K562 (cell line): Measurements from ENCODE around the gene RABEPK. TPM values are rescaled to one million over a fixed set of nuclear protein-coding genes. Genes with fewer than 3 reads are reported as not detected.

Experiments
- ASH1L ChIP-seq: fragments of 450-650 bp; IDR thresholded peaks from 2 replicates; pipeline ENCODE4 v1.6.1; 2018; ENCODE audit warnings: borderline replicate concordance, mild to moderate bottlenecking, low read depth; ENCODE audit not compliant: partially characterized antibody
- DIDO1 ChIP-seq: fragments of 450-650 bp; IDR thresholded peaks from 2 replicates; pipeline ENCODE4 v1.6.1; 2016; ENCODE audit warnings: low read depth, missing biosample characterization, missing genetic modification characterization
- E2F6 ChIP-seq, 2 experiments: IDR thresholded peaks; 2 replicates each; pipeline ENCODE4 v1.6.1; 2011; ENCODE audit warnings: borderline replicate concordance in 1 of 2, control low read depth in 1 of 2, low read depth in 1 of 2, low read length in 1 of 2, mild to moderate bottlenecking in 1 of 2, mixed read lengths in 1 of 2, moderate library complexity in 1 of 2; ENCODE audit not compliant: insufficient read depth in 1 of 2, insufficient read length in 1 of 2, poor library complexity in 1 of 2, severe bottlenecking in 1 of 2; ENCODE audit errors: extremely low read depth in 1 of 2
- KAT8 ChIP-seq: fragments of 450-650 bp; IDR thresholded peaks from 2 replicates; pipeline ENCODE4 v1.6.1; 2016; ENCODE audit warnings: low read depth, mild to moderate bottlenecking
- MCM7 ChIP-seq, 2 experiments: fragments of 450-650 bp; IDR thresholded peaks; 2 replicates each; pipeline ENCODE4 v1.6.1; 2016 to 2018
- MTA2 ChIP-seq: fragments of 450-650 bp; IDR thresholded peaks from 2 replicates; pipeline ENCODE4 v1.6.1; 2016; ENCODE audit warnings: low read depth
- MYC ChIP-seq, 2 experiments: fragments of 250-450 bp in 1 of 2; sonication (Bioruptor Pico) in 1 of 2; IDR thresholded peaks; 2 replicates each; pipeline versions ENCODE4 v1.5.1 to v1.6.1; 2012 to 2021; ENCODE audit warnings: low read depth in 2 of 2, borderline replicate concordance in 1 of 2, improper control_type of control experiment in 1 of 2, low read length in 1 of 2, mild to moderate bottlenecking in 1 of 2, moderate library complexity in 1 of 2
- NR3C1 ChIP-seq: sonication (generic); formaldehyde crosslinking; IDR thresholded peaks from 2 replicates; pipeline ENCODE4 v1.8.1; 2022; ENCODE audit warnings: missing genetic modification reagents
- RBM14 ChIP-seq: fragments of 200-400 bp; formaldehyde crosslinking; IDR thresholded peaks from 2 replicates; pipeline ENCODE4 v1.6.1; 2018; ENCODE audit warnings: low read depth, mild to moderate bottlenecking, low read length, moderate library complexity, borderline replicate concordance; ENCODE audit not compliant: insufficient read depth
- SRF ChIP-seq, 2 experiments: fragments of 250-450, 450-650 bp in 1 of 2; sonication (Bioruptor Pico) in 1 of 2; sonication (generic) in 1 of 2; formaldehyde crosslinking; IDR thresholded peaks; 2 replicates each; pipeline versions ENCODE4 v1.5.0 to v1.5.1; 2020 to 2022; ENCODE audit warnings: mild to moderate bottlenecking in 1 of 2, missing genetic modification reagents in 1 of 2
- TAF9B ChIP-seq: fragments of 450-650 bp; IDR thresholded peaks from 2 replicates; pipeline ENCODE4 v1.6.1; 2018; ENCODE audit warnings: mild to moderate bottlenecking; ENCODE audit not compliant: partially characterized antibody
- U2AF1 ChIP-seq: fragments of 200-400 bp; formaldehyde crosslinking; optimal IDR thresholded peaks from 2 replicates; pipeline ENCODE3; 2017; ENCODE audit warnings: mild to moderate bottlenecking, low read depth, low read length, moderate library complexity
- USF2 ChIP-seq: sonication (generic); formaldehyde crosslinking; IDR thresholded peaks from 2 replicates; pipeline ENCODE4 v1.5.0; 2020; ENCODE audit warnings: missing genetic modification reagents
- WHSC1 ChIP-seq: IDR thresholded peaks from one replicate; pipeline ENCODE4 v1.6.1; 2012; ENCODE audit warnings: low read length, control low read depth, inconsistent platforms
- ZMIZ1 ChIP-seq, 2 experiments: fragments of 150-350 bp in 1 of 2; IDR thresholded peaks; 2 replicates each; pipeline ENCODE4 v1.6.1; 2012 to 2016; ENCODE audit warnings: low read depth in 2 of 2, low read length in 2 of 2, mild to moderate bottlenecking in 1 of 2, moderate library complexity in 1 of 2
- ZNF12 ChIP-seq: sonication (generic); formaldehyde crosslinking; IDR thresholded peaks from 2 replicates; pipeline ENCODE4 v1.4.0; 2020; ENCODE audit warnings: mild to moderate bottlenecking, missing genetic modification reagents
- ZNF121 ChIP-seq: sonication (generic); formaldehyde crosslinking; conservative IDR thresholded peaks from 2 replicates; pipeline ENCODE4 v1.8.0; 2022; ENCODE audit warnings: missing genetic modification reagents
- ZNF184 ChIP-seq: sonication (generic); formaldehyde crosslinking; IDR thresholded peaks from 2 replicates; pipeline ENCODE4 v1.5.0; 2020; ENCODE audit warnings: missing genetic modification reagents
- ZNF639 ChIP-seq, 2 experiments: fragments of 200-800 bp in 1 of 2; sonication (Bioruptor generic) in 1 of 2; sonication (generic) in 1 of 2; formaldehyde crosslinking in 1 of 2; IDR thresholded peaks in 1 of 2; conservative IDR thresholded peaks in 1 of 2; 2 replicates each; pipeline versions ENCODE4 v1.5.0 to v1.6.1; 2016 to 2020; ENCODE audit warnings: missing compliant biosample characterization in 1 of 2, missing genetic modification characterization in 1 of 2, missing genetic modification reagents in 1 of 2
- polyA plus RNA-seq, 8 experiments: library from polyadenylated mRNA; depleted of rRNA in 4 of 8; stranded (reverse) in 5 of 8; unstranded in 3 of 8; fragments of >200 nt; fragmentation: Nextera tagmentation in 2 of 8; fragmentation: Illumina TruSeq in 1 of 8; extraction: Ambion mirVana in 2 of 8; extraction: Trizol in 1 of 8; gene quantifications; 2 replicates each; pipeline versions ENCODE4 v1.2.1 to v1.2.3, GENCODE V29; 2011 to 2014; ENCODE audit warnings: inconsistent platforms in 1 of 8, missing spikeins in 1 of 8
- total RNA-seq, 7 experiments: library from RNA; depleted of rRNA in 6 of 7; stranded (reverse); fragments of >200 nt in 6 of 7; fragmentation: Illumina TruSeq in 2 of 7; extraction: Trizol in 2 of 7; gene quantifications; 2 replicates each; pipeline versions ENCODE4 v1.2.1 to v1.2.3, GENCODE V29; 2011 to 2021; ENCODE audit warnings: low replicate concordance in 1 of 7

RABEPK gene
- total and polyA plus RNA-seq, 9 of the 15 experiments (the other 6 are each of a cell fraction or from before 2014, with no cell fraction given) = 38.3 to 113 (median 52.8) TPM

- TF ChIP-seq NR3C1 (CRISPR knock-in tag) (no peak; the same call in 1 of the 2 replicates), MTA2 (no peak), RBM14 (no peak), WHSC1 (no peak), MCM7 (IDR thresholded peaks at IDR 0.05) (no peak), KAT8 (no peak), SRF (CRISPR knock-in tag; IDR thresholded peaks at IDR 0.05) (0 out of 4 replicates have a peak, but pooled peaks of 1 of the 2 experiments have one; percentile 25), ASH1L (no peak), USF2 (CRISPR knock-in tag) (peak; percentile 72), TAF9B (peak; percentile 47), DIDO1 (no peak; the same call in 1 of the 2 replicates), E2F6 (IDR thresholded peaks at IDR 0.05; ENCODE audit: borderline replicate concordance in 1 of 2, extremely low read depth in 1 of 2, insufficient read depth in 1 of 2, insufficient read length in 1 of 2, low read depth in 1 of 2, low read length in 1 of 2, poor library complexity in 1 of 2, severe bottlenecking in 1 of 2) (peak; percentile 40 to 59), ZNF184 (no peak), ZNF121 (CRISPR knock-in tag) (no peak), ZMIZ1 (IDR thresholded peaks at IDR 0.05; ENCODE audit: low read depth in 2 of 2, low read length in 2 of 2) (no peak), ZNF639 (CRISPR knock-in tag; conservative IDR thresholded peaks at IDR 0.05 in 1 of 2, IDR thresholded peaks at IDR 0.05 in 1 of 2) (peak in 1 of 2 experiments; percentile 73; a peak in 1 of 4 replicates), U2AF1 (peak; percentile 26), ZNF12 (CRISPR knock-in tag) (0 out of 2 replicates have a peak, but pooled peaks have one; percentile 10), MYC (IDR thresholded peaks at IDR 0.05; ENCODE audit: low read depth, low read length) (no peak; the same call in 1 of the 2 replicates), MYC (CRISPR knock-in tag; IDR thresholded peaks at IDR 0.05; ENCODE audit: borderline replicate concordance, low read depth) (no peak; the same call in 1 of the 2 replicates)
These were observed 61.4 kb downstream of the RABEPK start, which contains the start of gene GAPVD1 (continued) for GRCh38 chr9:125261501-125262293.
